ENCODE results near the gene DMRT1.

Gene DMRT1

DNA sequence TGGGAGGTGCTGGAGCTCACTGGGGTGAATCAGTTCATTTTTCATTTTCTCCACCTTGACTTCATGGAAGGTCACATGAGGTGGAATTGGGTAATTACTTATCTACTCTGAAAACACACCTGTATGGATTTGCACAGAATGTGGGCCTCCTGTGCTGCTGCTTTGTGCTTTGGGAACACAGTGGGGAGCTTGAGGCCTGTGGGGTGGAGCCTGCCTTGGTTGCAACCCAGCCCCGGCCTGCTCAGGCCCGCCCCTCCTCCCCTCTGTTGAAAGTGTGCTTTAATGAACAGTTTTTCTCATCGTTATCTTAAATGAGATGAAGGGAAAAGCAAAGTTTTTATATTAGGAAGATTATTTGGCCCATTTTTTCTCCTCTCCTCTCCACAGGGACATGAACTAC is 106.5 kb downstream of the DMRT1 start:
- no peak for DNase-seq (ENCODE audit: low read depth)
- TF ChIP-seq, protein P1, sequence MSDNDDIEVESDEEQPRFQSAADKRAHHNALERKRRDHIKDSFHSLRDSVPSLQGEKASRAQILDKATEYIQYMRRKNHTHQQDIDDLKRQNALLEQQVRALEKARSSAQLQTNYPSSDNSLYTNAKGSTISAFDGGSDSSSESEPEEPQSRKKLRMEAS (IDR thresholded peaks at IDR 0.05; ENCODE audit: low read depth, low read length), result no peak
- TF ChIP-seq POLR2A (IDR thresholded peaks at IDR 0.05; ENCODE audit: extremely low read depth, insufficient read length) (no peak), MYC (IDR thresholded peaks at IDR 0.05; ENCODE audit: low read depth, low read length) (no peak)
- TF ChIP-seq, protein P2, sequence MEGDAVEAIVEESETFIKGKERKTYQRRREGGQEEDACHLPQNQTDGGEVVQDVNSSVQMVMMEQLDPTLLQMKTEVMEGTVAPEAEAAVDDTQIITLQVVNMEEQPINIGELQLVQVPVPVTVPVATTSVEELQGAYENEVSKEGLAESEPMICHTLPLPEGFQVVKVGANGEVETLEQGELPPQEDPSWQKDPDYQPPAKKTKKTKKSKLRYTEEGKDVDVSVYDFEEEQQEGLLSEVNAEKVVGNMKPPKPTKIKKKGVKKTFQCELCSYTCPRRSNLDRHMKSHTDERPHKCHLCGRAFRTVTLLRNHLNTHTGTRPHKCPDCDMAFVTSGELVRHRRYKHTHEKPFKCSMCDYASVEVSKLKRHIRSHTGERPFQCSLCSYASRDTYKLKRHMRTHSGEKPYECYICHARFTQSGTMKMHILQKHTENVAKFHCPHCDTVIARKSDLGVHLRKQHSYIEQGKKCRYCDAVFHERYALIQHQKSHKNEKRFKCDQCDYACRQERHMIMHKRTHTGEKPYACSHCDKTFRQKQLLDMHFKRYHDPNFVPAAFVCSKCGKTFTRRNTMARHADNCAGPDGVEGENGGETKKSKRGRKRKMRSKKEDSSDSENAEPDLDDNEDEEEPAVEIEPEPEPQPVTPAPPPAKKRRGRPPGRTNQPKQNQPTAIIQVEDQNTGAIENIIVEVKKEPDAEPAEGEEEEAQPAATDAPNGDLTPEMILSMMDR (IDR thresholded peaks at IDR 0.05; ENCODE audit: low read depth, low read length), result no peak
- H3K4me3 ChIP-seq (ENCODE audit: low read depth, low read length), result no peak overlapping the region

DNA sequence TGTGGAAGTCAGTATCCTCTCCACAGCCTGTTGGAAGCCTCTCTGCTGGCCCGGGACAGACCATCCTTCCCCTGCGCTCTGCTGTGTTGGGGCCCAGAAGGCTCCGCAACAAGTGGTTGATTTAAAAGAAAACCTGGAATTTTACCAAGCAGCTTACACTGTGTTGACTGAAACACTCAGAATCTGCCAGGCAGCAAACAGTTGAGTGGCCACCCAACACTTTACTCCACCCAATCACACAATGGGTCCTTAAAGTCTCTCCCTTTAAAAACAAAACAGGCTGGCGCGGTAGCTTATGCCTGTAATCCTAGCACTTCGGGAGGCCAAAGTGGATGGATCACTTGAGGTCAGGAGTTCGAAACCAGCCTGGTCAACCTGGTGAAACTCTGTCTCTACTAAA is 107.0 kb downstream of the DMRT1 start:
- DNase-seq (ENCODE audit: low read depth), result no peak
- H3K4me3 ChIP-seq (ENCODE audit: low read depth, low read length), result no peak overlapping the region
- TF ChIP-seq, protein P1 (IDR thresholded peaks at IDR 0.05; ENCODE audit: low read depth, low read length), result no peak
- TF ChIP-seq MYC (IDR thresholded peaks at IDR 0.05; ENCODE audit: low read depth, low read length) (no peak), POLR2A (IDR thresholded peaks at IDR 0.05; ENCODE audit: extremely low read depth, insufficient read length) (no peak)
- TF ChIP-seq, protein P2 (IDR thresholded peaks at IDR 0.05; ENCODE audit: low read depth, low read length), result no peak

DNA sequence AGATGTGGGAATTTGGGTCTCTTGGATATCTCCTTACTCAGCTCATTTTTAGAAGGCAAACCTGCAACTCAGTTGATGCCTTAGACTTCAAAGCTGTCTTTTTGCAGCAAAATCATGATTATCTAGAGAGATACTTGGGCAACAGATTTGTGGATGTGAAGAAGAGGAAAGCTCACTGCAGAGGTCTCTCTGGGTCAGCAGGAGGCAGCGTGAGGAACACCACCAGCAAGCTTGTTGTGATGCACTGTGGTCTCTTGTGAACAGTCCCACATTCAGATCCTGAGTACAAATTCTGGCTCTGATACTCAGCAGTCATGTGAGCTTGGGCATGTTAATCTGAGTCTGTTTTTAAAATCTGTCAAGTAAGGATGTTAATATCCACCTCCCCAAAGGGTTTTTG is 108.6 kb downstream of the DMRT1 start:
- no peak for DNase-seq (ENCODE audit: low read depth)
- TF ChIP-seq MYC (IDR thresholded peaks at IDR 0.05; ENCODE audit: low read depth, low read length) (no peak), POLR2A (IDR thresholded peaks at IDR 0.05; ENCODE audit: extremely low read depth, insufficient read length) (no peak)
- TF ChIP-seq, protein P1 (IDR thresholded peaks at IDR 0.05; ENCODE audit: low read depth, low read length), result no peak
- TF ChIP-seq, protein P2 (IDR thresholded peaks at IDR 0.05; ENCODE audit: low read depth, low read length), result no peak
- no peak overlapping the region for H3K4me3 ChIP-seq (ENCODE audit: low read depth, low read length)

DNA sequence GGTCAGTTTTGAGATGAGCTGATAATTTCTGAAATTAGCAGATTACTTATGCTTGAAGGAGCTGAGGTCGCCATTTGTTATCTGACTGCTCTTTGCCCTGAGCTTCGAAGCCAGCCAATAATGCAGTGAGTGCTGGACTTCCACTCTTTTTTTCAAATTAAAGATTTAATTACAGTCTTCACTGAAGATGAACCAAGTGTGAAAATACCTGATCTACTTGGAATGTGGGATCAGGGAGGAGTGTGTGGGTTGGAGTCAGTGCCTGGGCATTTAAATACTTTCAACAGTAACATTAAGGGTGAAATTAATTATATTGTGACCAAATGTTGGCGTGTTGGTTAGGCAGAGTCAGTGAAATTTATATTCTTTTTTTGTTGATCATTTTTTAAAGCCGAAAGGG is 111.0 kb downstream of the DMRT1 start:
- H3K4me3 ChIP-seq (ENCODE audit: low read depth, low read length), result no peak overlapping the region
- TF ChIP-seq POLR2A (IDR thresholded peaks at IDR 0.05; ENCODE audit: extremely low read depth, insufficient read length), result no peak
- TF ChIP-seq, protein P2 (IDR thresholded peaks at IDR 0.05; ENCODE audit: low read depth, low read length), result no peak
- TF ChIP-seq, protein P1 (IDR thresholded peaks at IDR 0.05; ENCODE audit: low read depth, low read length), result no peak
- TF ChIP-seq MYC (IDR thresholded peaks at IDR 0.05; ENCODE audit: low read depth, low read length), result no peak
- no peak for DNase-seq (ENCODE audit: low read depth)

DNA sequence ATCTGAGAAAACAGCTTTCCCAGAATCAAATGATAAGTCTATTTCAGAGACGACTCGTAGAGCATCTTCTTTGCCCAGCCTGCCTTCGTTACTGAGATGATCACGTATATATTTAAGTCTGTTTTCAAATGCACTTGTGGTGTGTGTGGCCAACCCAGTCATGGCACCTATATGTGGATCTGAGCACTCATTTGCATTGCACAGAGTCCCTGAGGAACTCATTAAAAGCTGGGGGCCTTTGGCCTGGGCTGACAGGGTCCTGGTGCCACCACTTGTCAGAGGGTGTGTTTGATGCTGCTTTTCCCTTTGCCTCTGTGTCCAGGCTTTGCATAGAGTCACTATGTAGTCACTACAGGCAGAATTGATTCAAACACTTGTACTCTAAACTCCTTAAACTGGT is 117.6 kb downstream of the DMRT1 start:
- no peak for DNase-seq (ENCODE audit: low read depth)
- no peak for TF ChIP-seq POLR2A (IDR thresholded peaks at IDR 0.05; ENCODE audit: extremely low read depth, insufficient read length)
- no peak for TF ChIP-seq MYC (IDR thresholded peaks at IDR 0.05; ENCODE audit: low read depth, low read length)
- H3K4me3 ChIP-seq (ENCODE audit: low read depth, low read length), result no peak overlapping the region

DNA sequence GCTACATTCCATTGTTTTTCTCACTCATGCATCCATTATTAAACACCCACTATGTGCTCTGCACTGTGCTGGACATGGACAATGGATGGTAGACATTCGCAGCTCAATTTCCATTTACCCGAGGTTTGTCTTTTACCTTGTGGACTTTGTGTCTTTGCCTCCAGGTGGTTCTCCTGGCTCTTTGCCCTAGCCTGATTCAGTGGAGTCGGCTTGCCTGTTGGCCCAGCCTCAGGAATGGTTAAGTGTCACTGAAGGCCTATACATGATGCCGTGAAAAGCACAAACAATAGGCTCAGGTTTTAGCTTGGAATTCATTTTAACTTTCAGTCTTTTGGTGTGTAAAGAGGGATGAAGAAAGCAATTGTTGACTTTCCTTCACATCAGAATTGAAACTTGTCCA is 118.4 kb downstream of the DMRT1 start:
- TF ChIP-seq, protein P2 (IDR thresholded peaks at IDR 0.05; ENCODE audit: low read depth, low read length), result no peak
- TF ChIP-seq MYC (IDR thresholded peaks at IDR 0.05; ENCODE audit: low read depth, low read length) (no peak), POLR2A (IDR thresholded peaks at IDR 0.05; ENCODE audit: extremely low read depth, insufficient read length) (no peak)
- TF ChIP-seq, protein P1 (IDR thresholded peaks at IDR 0.05; ENCODE audit: low read depth, low read length), result no peak
- no peak for DNase-seq (ENCODE audit: low read depth)
- no peak overlapping the region for H3K4me3 ChIP-seq (ENCODE audit: low read depth, low read length)
